Vagina (tissue), 2 donors: ENCODE measurements around the gene RNASE7.

Experiments
- POLR2AphosphoS5 ChIP-seq, 2 donors: sonication (generic); formaldehyde crosslinking; IDR thresholded peaks; one replicate each; pipeline ENCODE4 v1.9.0; 2017; ENCODE audit warnings: antibody characterized with exemption in 2 of 2, mild to moderate bottlenecking in 2 of 2, low read depth in 1 of 2; ENCODE audit not compliant: insufficient read depth in 1 of 2
- TF ChIP-seq, protein P1 (sequence below), 3 experiments: fragments of 450-650 bp in 2 of 3; fragments of 200-600 bp in 1 of 3; sonication (generic) in 1 of 3; IDR thresholded peaks; one replicate each; pipeline ENCODE4 v1.5.1; 2017 to 2019; ENCODE audit warnings: antibody characterized with exemption in 3 of 3, mild to moderate bottlenecking in 2 of 3, moderate library complexity in 2 of 3

DNA sequence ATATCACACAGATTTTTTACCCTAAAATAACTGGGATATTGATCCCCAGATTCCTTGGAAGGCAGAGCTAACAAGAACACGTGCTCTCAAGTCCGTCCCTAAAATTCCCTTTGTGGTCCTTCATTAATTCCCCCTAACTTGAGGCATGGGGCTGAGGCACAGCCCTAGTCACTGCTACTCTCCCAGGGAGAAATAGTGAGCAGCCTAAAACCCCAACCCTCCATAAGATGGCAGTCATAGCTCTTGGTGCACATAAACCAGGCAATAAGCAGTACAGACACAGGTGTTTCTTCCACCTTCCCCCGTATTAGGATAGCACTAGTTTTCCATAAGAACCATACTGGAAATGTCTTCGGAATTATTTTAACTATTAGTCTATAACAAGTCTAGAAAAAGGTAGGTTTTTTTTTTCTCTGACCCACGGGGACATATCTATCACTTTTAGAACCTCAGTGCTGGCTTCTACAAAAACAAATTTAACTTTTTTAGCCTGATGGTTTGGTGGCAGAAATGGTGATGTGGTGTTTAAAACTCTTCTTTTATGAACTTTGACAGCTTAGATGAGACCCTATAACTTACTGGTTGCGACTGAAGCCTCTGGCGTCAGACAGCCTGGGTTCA lies 24.8 kb downstream of the RNASE7 start:
- TF ChIP-seq, protein P1, sequence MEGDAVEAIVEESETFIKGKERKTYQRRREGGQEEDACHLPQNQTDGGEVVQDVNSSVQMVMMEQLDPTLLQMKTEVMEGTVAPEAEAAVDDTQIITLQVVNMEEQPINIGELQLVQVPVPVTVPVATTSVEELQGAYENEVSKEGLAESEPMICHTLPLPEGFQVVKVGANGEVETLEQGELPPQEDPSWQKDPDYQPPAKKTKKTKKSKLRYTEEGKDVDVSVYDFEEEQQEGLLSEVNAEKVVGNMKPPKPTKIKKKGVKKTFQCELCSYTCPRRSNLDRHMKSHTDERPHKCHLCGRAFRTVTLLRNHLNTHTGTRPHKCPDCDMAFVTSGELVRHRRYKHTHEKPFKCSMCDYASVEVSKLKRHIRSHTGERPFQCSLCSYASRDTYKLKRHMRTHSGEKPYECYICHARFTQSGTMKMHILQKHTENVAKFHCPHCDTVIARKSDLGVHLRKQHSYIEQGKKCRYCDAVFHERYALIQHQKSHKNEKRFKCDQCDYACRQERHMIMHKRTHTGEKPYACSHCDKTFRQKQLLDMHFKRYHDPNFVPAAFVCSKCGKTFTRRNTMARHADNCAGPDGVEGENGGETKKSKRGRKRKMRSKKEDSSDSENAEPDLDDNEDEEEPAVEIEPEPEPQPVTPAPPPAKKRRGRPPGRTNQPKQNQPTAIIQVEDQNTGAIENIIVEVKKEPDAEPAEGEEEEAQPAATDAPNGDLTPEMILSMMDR (IDR thresholded peaks at IDR 0.05) = no peak
- TF ChIP-seq POLR2AphosphoS5 (IDR thresholded peaks at IDR 0.05; ENCODE audit: insufficient read depth in 1 of 2, low read depth in 1 of 2) = no peak
